Stimulated activated CD8-positive, alpha-beta memory T cell treated with anti-CD3 and anti-CD28 coated beads, Interleukin-12 subunit alpha, Interleukin-12 subunit beta, amount 100 ng/mL, for 1 hour (primary cell): ENCODE results near the gene RAPGEF6.
A peak's percentile ranks its signal among the peaks of the same experiment; 100 is the strongest.
"Not testable (repeated sequence)": the region's sequence is repeated elsewhere in the genome, so short reads cannot be mapped to it uniquely, and the experiment has no call there.

ENCODE experiments used
- DNase-seq: peaks from one replicate; pipeline ENCODE4 v3.0.0-alpha.2; 2020; ENCODE audit warnings: low read depth

RAPGEF6 gene

GRCh38 chr5:131384616-131385214 is 250.3 kb downstream of the RAPGEF6 start:
- no peak for DNase-seq

GRCh38 chr5:131384173-131384572 is 250.9 kb downstream of the RAPGEF6 start:
- no peak for DNase-seq

DNA sequence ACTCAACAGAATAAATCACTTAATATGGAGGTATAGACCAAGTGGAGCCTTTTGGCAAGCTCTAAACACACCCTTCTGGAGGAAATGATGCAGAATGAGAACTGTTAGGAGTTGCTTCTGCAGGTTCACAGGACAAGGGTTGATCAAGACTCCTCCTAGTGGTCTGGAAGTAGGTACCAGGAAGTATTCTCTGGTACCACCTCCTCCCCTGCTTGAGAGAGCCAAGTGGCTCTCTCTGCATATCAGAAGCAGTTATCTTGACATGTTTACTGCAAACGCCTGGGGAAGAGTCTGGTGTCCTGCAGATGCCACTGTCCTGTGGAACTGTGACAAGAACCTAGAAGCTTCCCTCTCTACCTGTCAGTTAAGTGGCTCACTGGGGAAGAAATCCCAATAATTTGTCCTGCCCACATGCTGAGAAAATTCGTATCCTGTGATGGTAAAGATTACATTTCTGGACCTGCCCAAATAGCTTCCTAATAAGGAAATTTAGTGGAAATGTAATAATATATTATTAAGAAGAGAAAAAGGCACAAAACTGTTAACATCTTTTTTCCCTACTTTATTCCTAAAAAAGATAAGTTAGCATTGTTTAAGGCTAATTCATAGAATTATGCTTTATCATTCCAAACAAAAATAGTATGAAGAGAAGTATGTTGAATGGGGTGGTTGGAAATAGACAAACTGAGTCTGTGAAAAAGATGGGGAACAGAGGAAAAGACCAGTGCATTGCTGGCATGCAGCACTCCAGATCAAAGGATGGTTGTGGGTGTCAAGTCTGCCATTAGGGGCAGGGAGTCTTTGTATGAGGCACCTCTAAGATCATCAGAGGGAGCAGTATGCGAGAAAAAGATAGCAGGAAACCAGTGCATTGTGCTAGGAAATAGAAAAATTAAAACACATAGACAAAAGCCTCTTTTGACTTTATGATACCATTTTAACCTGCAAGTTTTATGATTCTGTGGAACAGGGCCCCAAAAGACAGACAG is 252.3 kb downstream of the RAPGEF6 start:
- DNase-seq, result peak; percentile 19

DNA sequence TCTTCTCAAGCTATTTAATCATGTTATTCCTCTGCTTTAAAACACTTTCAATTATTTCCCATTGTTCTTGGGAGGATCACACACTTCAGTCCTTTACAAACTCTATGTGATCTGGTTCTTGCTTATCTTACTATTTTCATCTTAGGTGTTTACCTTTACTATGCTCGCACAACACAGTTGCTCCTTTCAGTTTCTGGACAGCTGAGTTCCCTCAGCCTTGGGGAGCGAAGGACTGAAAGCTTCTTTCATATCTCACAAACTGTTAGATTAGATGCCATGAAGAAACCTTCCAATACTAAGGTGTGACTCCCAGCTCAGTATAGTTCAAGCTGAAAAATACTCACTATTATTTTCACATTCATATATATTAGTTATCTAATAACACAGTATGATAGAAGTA is 253.3 kb downstream of the RAPGEF6 start:
- no peak for DNase-seq

- no peak for DNase-seq
Observed at GRCh38 chr5:131381021-131381420, 254.0 kb downstream of the RAPGEF6 start.

DNA sequence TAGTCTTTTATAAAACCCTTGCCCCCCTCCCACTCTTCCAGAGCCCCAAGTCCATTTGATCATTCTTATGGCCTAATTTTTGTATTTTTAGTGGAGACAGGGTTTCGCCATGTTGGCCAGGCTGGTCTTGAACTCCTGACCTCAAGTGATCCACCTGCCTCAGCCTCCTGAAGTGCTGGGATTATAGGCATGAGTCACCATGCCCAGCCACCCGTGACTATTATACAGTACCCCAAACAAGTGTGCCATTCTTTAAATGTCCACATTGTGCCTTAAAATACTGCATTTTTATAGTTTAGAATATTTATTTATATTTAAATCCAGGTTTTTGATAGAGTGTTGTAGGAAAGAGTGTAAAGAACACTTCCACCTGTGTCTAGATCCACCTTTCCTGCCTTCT is 254.8 kb downstream of the RAPGEF6 start:
- DNase-seq, result not testable (repeated sequence)

GRCh38 chr5:131379723-131380122 is 255.3 kb downstream of the RAPGEF6 start:
- DNase-seq, result peak; percentile 37

DNA sequence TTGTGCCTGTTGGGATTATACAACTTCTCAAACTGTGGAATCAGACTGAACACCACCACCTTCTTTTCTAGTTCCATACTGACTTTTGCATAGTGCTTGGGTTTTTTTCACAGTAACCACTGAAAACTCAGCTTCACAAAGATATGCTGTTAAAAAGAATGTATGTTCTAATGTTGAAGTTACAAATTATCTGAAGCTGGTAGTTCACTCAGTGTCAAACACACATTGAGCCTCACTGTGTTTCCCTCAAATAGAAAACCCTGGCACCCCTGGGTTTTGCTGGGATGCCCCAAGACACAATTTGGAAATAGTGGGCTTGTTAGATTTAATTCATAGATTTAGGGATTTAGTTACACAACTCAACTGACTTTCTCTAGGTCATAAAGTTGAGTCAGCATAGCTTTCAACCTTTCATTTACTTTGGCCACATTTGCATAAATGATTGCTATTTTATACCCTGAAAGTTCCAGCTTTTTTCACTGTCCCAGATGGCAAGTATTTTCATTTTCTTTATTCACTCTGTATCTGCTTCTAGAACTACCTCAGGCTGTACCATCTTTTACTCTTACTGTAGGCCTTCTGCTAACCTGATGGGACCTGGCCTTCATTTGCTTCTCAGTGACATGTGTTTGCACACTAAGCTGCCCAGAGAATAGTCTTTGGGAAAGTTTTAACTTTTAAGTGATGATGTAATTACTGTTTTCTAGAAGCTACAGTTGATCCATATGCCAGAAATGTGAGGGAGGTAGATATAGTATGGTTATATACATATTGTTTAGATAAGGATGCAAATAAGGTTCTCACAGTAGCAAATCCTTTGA is 256.1 kb downstream of the RAPGEF6 start:
- no peak for DNase-seq

GRCh38 chr5:131377785-131378325 is 257.2 kb downstream of the RAPGEF6 start:
- DNase-seq, result no peak

DNA sequence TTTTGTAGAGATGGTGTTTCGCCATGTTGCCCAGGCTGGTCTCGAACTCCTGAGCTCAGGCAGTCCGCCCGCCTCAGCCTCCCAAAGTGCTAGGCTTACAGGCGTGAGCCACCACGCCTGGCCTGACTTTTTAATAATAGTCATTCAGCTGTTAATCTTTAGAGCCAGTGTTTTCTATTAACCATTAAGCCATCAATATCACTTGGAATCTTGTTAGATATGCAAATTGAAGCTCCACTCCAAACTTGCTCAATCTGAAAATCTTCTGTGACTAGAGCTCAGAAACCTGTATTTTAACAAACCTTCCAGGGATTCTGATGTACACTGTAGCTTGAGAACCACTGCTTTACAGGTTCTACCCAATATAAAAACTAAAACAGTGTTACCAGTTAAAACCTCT is 257.7 kb downstream of the RAPGEF6 start:
- no peak for DNase-seq

DNA sequence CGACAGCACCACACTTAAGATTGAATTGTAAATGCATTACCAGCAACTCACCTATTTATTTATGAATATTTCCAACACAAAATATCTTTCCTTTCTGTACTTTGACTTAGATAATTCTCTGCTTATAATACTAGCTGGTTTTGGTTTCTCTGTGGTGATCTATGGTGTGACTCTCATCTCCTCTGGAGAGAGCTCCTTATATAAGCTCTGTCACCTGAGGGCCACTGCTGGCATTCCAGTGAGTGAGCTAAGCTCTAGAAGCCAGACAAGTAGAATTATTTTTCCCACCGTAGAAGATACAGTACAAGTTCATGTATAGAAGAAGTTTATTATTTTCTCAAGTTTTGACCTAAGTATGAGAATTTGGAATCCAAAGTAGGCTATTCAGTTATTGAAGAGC is 259.7 kb downstream of the RAPGEF6 start:
- no peak for DNase-seq
